Kidney (tissue), 14 donors: Measurements from ENCODE around the gene FLT4. TPM values are rescaled to one million over a fixed set of nuclear protein-coding genes. Genes with fewer than 3 reads are reported as not detected.

ENCODE experiments used
- DNase-seq, 5 donors: peaks; one replicate each; pipeline ENCODE4 v3.0.0-alpha.2; 2013 to 2020
- FAIRE-seq: peaks from 2 replicates; lab custom pipeline; 2012; peaks lifted over from hg19 to GRCh38; lab: Jason Lieb, UNC
- H3K27ac ChIP-seq, 2 donors: one replicate each; pipeline ENCODE4 v1.7.0; 2013; ENCODE audit warnings: low read depth in 2 of 2, low read length in 2 of 2, inconsistent platforms in 1 of 2
- H3K27me3 ChIP-seq: one replicate; pipeline ENCODE4 v1.7.1; 2013; ENCODE audit warnings: low read length, inconsistent platforms; ENCODE audit not compliant: control insufficient read depth, insufficient read depth
- H3K36me3 ChIP-seq, 3 donors: one replicate each; pipeline versions ENCODE4 v1.7.0 to v1.7.1; 2013; ENCODE audit warnings: low read length in 3 of 3, control low read depth in 1 of 3, inconsistent platforms in 1 of 3; ENCODE audit not compliant: insufficient read depth in 3 of 3, control insufficient read depth in 2 of 3
- H3K4me1 ChIP-seq, 3 donors: one replicate each; pipeline versions ENCODE4 v1.7.0 to v1.7.1; 2013; ENCODE audit warnings: low read length in 3 of 3, inconsistent platforms in 1 of 3, low read depth in 1 of 3; ENCODE audit not compliant: control insufficient read depth in 2 of 3, insufficient read depth in 2 of 3
- H3K4me3 ChIP-seq, 3 donors: one replicate each; pipeline versions ENCODE4 v1.7.0 to v1.8.1; 2013; ENCODE audit warnings: low read length in 3 of 3, control low read depth in 1 of 3, inconsistent platforms in 1 of 3
- H3K9ac ChIP-seq, 3 donors: one replicate each; pipeline versions ENCODE4 v1.7.0 to v1.7.1; 2013; ENCODE audit warnings: low read length in 3 of 3, control low read depth in 1 of 3, inconsistent platforms in 1 of 3
- H3K9me3 ChIP-seq, 3 donors: one replicate each; pipeline versions ENCODE4 v1.7.0 to v1.7.1; 2013; ENCODE audit warnings: low read length in 3 of 3, control low read depth in 1 of 3, inconsistent platforms in 1 of 3; ENCODE audit not compliant: control insufficient read depth in 2 of 3, insufficient read depth in 1 of 3
- CTCF ChIP-seq: IDR thresholded peaks from 3 replicates; pipeline ENCODE4 v1.5.1; 2012; ENCODE audit warnings: mild to moderate bottlenecking, moderate library complexity, borderline replicate concordance; ENCODE audit not compliant: insufficient read depth; ENCODE audit errors: extremely low read depth
- intact Hi-C: fragments of 100-400 bp; cut with DNase I; formaldehyde crosslinking; loops from one replicate; pipeline ENCODE4 v1.11.1; 2022
- polyA plus RNA-seq: library from polyadenylated mRNA; stranded (reverse); fragments of 350-450 nt; fragmentation: Illumina TruSeq; extraction: RNeasy Lipid Tissue Mini Kit (QIAGEN cat#74804); gene quantifications from one replicate; pipeline ENCODE4 v1.2.3, GENCODE V29; 2014; ENCODE audit warnings: low read depth, low replicate concordance; ENCODE audit not compliant: insufficient read depth
- total RNA-seq: library from RNA; stranded (reverse); fragmentation: NEBNext Ultra II Directional; extraction: Animal tissue kit (Norgen Biotek cat#: 25700); gene quantifications from one replicate; pipeline ENCODE4 v1.2.1, GENCODE V29; 2021
- donor health status: control.
- donor health status: control.
- donor health status: control.
- donor health status: control.
- donor health status: control.
- donor health status: DM: yes; HTN: yes; CAD: no.
- donor health status: Normal renal cell carcinoma (clear cell type).

Gene FLT4
- total and polyA plus RNA-seq, 2 donors from 2014 or later: 6.9 to 29.4 TPM

- no peak for FAIRE-seq
- H3K4me1 ChIP-seq: no peaks in the 10 kb centered on the region
- no peak for TF ChIP-seq CTCF
- intact Hi-C loops: no loop called here
- H3K9me3 ChIP-seq: no peaks in the 10 kb centered on the region
- no peak overlapping the region for H3K9ac ChIP-seq
- no peak overlapping the region for H3K27ac ChIP-seq
- H3K36me3 ChIP-seq: no peaks in the 10 kb centered on the region
- DNase-seq: peak in 1 of 5 donors; percentile 48
- no peak overlapping the region for H3K4me3 ChIP-seq
- no peaks in the 10 kb centered on the region for H3K27me3 ChIP-seq
Observed at GRCh38 chr5:180596668-180597231, 52.6 kb downstream of the FLT4 start.

- Histone ChIP-seq H3K9ac (no peak overlapping the region), H3K4me3 (no peak overlapping the region), H3K4me1 (no peaks in the 10 kb centered on the region), H3K27me3 (no peaks in the 10 kb centered on the region), H3K9me3 (no peaks in the 10 kb centered on the region), H3K36me3 (no peaks in the 10 kb centered on the region), H3K27ac (no peak overlapping the region)
- FAIRE-seq (no peak), DNase-seq (peak in 2 of 5 donors; percentile 5 to 70)
- intact Hi-C loops: no loop called here
- TF ChIP-seq CTCF: no peak
Observed at GRCh38 chr5:180596115-180596667, 53.2 kb downstream of the FLT4 start.

GRCh38 chr5:180595381-180596114, 53.9 kb downstream of the FLT4 start:
- DNase-seq: peak in 1 of 5 donors; percentile 73
- H3K9me3 ChIP-seq: no peaks in the 10 kb centered on the region
- H3K4me3 ChIP-seq: no peak overlapping the region
- H3K27ac ChIP-seq: no peak overlapping the region
- H3K4me1 ChIP-seq: no peaks in the 10 kb centered on the region
- no peak for FAIRE-seq
- H3K27me3 ChIP-seq: no peaks in the 10 kb centered on the region
- TF ChIP-seq CTCF: no peak
- H3K9ac ChIP-seq: no peak overlapping the region
- intact Hi-C loops: no loop called here
- no peaks in the 10 kb centered on the region for H3K36me3 ChIP-seq
